Naive B cell (primary cell): ENCODE measurements around the gene TDRD9. TPM values are rescaled to one million over a fixed set of nuclear protein-coding genes. Genes with fewer than 3 reads are reported as not detected.

Experiments used
- ATAC-seq, 2 donors: fragments of 150-1000 bp; cut with Tn5 transposase; 2 replicates each; pipeline ENCODE4 v1.10.0; 2021; ENCODE audit warnings: low read depth in 2 of 2, mild to moderate bottlenecking in 2 of 2, moderate library complexity in 2 of 2
- DNase-seq: peaks from one replicate; pipeline ENCODE4 v3.0.0; 2022
- H3K27ac Mint-ChIP-seq, 6 donors: one replicate each; pipeline ENCODE4 v1.8.0; 2020 to 2022; ENCODE audit warnings: mild to moderate bottlenecking in 6 of 6, mixed read lengths in 6 of 6, moderate library complexity in 5 of 6, inconsistent platforms in 2 of 6
- H3K27me3 Mint-ChIP-seq, 3 donors: one replicate each; pipeline ENCODE4 v1.8.0; 2021 to 2022; ENCODE audit warnings: mixed read lengths in 3 of 3, mild to moderate bottlenecking in 1 of 3
- H3K36me3 Mint-ChIP-seq, 2 donors: one replicate each; pipeline ENCODE4 v1.8.0; 2020 to 2022; ENCODE audit warnings: mixed read lengths in 2 of 2, inconsistent platforms in 1 of 2, mild to moderate bottlenecking in 1 of 2
- H3K4me1 Mint-ChIP-seq, 3 donors: one replicate each; pipeline ENCODE4 v1.8.0; 2020 to 2022; ENCODE audit warnings: mixed read lengths in 3 of 3, inconsistent platforms in 1 of 3, mild to moderate bottlenecking in 1 of 3, moderate library complexity in 1 of 3
- H3K4me3 Mint-ChIP-seq, 8 donors: one replicate each; pipeline ENCODE4 v1.8.0; 2020 to 2022; ENCODE audit warnings: mild to moderate bottlenecking in 8 of 8, mixed read lengths in 8 of 8, moderate library complexity in 8 of 8, inconsistent platforms in 2 of 8
- H3K9me3 Mint-ChIP-seq, 7 donors: one replicate each; pipeline ENCODE4 v1.8.0; 2020 to 2022; ENCODE audit warnings: mixed read lengths in 7 of 7, mild to moderate bottlenecking in 5 of 7, inconsistent platforms in 2 of 7, moderate library complexity in 1 of 7
- polyA plus RNA-seq, 6 donors: library from polyadenylated mRNA; unstranded; fragments of 300-500 nt; fragmentation: Illumina TruSeq; gene quantifications; one replicate each; pipeline ENCODE4 v1.2.3, GENCODE V29; 2021; ENCODE audit warnings: low read depth in 6 of 6

The TDRD9 gene, protein sequence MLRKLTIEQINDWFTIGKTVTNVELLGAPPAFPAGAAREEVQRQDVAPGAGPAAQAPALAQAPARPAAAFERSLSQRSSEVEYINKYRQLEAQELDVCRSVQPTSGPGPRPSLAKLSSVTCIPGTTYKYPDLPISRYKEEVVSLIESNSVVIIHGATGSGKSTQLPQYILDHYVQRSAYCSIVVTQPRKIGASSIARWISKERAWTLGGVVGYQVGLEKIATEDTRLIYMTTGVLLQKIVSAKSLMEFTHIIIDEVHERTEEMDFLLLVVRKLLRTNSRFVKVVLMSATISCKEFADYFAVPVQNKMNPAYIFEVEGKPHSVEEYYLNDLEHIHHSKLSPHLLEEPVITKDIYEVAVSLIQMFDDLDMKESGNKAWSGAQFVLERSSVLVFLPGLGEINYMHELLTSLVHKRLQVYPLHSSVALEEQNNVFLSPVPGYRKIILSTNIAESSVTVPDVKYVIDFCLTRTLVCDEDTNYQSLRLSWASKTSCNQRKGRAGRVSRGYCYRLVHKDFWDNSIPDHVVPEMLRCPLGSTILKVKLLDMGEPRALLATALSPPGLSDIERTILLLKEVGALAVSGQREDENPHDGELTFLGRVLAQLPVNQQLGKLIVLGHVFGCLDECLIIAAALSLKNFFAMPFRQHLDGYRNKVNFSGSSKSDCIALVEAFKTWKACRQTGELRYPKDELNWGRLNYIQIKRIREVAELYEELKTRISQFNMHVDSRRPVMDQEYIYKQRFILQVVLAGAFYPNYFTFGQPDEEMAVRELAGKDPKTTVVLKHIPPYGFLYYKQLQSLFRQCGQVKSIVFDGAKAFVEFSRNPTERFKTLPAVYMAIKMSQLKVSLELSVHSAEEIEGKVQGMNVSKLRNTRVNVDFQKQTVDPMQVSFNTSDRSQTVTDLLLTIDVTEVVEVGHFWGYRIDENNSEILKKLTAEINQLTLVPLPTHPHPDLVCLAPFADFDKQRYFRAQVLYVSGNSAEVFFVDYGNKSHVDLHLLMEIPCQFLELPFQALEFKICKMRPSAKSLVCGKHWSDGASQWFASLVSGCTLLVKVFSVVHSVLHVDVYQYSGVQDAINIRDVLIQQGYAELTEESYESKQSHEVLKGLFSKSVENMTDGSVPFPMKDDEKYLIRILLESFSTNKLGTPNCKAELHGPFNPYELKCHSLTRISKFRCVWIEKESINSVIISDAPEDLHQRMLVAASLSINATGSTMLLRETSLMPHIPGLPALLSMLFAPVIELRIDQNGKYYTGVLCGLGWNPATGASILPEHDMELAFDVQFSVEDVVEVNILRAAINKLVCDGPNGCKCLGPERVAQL (N-terminal part only)
- polyA plus RNA-seq = 1 to 10 TPM in 1 of 6 donors, under 1 TPM in 3, not detected in 2; 0.37 to 3.8 (median 0.85) TPM

DNA sequence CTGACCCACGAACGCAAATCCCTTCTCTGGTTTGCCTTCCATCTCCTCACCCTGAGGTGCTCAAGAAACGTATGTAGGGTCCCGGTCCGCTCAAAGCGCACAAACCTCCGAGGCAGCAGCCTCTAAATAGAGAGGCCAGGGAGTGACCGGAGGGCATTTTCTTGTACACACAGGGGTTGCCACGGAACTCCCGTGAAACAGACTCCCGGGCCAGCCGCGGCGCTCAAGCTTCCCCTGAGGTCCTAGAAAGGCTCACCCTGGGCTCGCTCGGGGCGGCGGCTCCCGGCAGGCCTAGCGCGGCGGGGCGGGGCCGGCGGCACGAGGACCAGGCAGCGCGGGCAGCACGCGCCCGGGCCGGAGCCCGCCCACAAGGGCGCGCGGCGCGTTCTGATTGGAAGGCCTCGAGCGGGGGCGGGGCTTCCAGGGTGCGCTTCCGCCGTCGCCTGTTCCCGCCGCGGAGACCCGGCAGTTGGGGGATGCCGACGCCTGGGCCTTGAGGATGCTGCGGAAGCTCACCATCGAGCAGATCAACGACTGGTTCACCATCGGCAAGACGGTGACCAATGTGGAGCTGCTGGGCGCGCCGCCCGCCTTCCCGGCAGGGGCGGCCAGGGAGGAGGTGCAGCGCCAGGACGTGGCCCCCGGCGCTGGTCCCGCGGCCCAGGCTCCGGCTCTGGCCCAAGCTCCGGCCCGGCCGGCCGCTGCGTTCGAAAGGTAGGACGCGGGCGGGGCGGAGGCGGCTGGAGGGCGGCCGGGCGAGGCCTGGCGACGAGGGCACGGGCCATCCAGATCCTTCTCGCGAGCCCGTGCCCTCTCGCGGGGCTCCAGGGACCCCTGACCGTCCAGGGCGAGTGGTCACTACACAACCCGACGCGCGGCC is at the start of gene TDRD9:
TSS of gene TDRD9 (plus strand) at position 446 of the 880 bp plus-strand sequence. CDS start at position 500, 54 bp downstream.
- peak within 1 kb of the TSS in 2 of 6 donors; percentile 12 for H3K27ac Mint-ChIP-seq
- ATAC-seq = no peak
- peaks cover 0 to 2% (median 0%) of the 10 kb centered on the region in 7 donors for H3K9me3 Mint-ChIP-seq

DNA sequence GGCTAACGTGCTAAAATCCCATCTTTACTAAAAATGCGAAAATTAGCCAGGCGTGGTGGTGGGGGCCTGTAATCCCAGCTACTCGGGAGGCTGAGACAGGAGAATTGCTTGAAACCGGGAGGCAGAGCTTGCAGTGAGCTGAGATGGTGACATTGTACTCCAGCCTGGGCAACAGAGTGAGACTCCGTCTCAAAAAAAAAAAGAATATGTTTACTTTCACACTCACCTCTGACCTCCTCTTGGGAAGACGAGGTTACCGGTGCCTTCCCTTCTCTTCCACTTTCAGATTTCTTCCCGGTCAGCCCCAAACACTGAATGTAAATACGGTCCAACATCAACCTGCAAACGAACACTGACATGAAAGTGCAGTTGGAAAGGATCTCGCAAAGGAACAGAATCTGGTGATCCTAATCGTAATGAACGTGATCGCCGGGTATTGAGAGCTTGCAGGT is 49.1 kb upstream of the TDRD9 start:
- Mint-ChIP-seq H3K36me3 (no peaks in the 10 kb centered on the region), H3K4me3 (peak overlapping the region in 6 of 8 donors; percentile 23 to 77 (median 64)), H3K27me3 (peaks cover 10 to 29% (median 27%) of the 10 kb centered on the region in 3 donors), H3K27ac (no peak overlapping the region), H3K4me1 (peaks cover 7 to 28% (median 17%) of the 10 kb centered on the region in 3 donors), H3K9me3 (peaks cover 0 to 5% (median 0%) of the 10 kb centered on the region in 7 donors)
- DNase-seq (no peak), ATAC-seq (no peak)

More for the DNA sequence above, at the start of gene TDRD9:
- H3K4me3 Mint-ChIP-seq = peak within 1 kb of the TSS in 2 of 8 donors; percentile 21 to 36
- no peaks in the 10 kb centered on the region for H3K36me3 Mint-ChIP-seq
- no peaks in the 10 kb centered on the region for H3K4me1 Mint-ChIP-seq
- no peak for DNase-seq
- H3K27me3 Mint-ChIP-seq = peaks cover 5 to 20% (median 6%) of the 10 kb centered on the region in 3 donors

DNA sequence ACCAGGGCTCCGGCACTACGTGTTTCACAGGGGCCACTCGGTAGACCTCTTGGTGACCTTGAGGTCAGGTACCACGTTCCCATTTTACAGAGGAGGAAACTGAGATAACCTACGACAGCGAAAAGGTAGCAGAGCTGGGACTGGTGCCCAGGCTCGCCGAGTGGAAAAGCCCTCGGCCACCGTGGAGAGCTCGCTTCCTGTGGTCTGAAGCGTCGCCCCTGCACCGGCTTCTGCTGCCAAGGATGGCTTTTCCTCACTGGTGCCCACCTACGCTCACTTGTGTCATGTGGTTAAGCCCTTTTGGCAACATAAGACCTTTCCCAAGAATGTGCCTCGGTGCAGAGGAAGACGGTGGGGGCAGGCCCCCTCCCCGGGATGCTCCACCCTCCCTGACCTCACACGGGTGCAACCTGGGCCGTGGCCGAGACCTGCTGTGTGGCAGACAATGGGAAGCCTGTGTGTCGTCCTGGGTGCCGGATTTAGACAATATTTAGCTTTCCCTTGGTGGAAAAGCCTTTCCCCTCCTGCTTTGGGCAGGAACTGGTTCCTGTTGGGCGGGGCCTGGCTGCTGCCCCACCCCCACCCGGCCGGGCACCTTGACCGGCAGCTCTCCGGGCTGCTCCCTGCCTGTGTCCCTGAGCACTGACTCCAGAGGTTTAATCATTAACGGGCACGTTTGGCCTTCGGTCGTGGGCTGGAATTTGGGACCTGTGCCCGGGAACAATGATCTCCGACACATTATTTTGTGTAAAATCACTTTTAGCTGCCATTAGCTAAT is 48.5 kb upstream of the TDRD9 start:
- DNase-seq (no peak), ATAC-seq (no peak)
- peaks cover 10 to 29% (median 27%) of the 10 kb centered on the region in 3 donors for H3K27me3 Mint-ChIP-seq
- peaks cover 7 to 22% (median 16%) of the 10 kb centered on the region in 3 donors for H3K4me1 Mint-ChIP-seq
- no peak overlapping the region for H3K27ac Mint-ChIP-seq
- H3K36me3 Mint-ChIP-seq = no peaks in the 10 kb centered on the region
- H3K9me3 Mint-ChIP-seq = peaks cover 0 to 5% (median 0%) of the 10 kb centered on the region in 7 donors
- H3K4me3 Mint-ChIP-seq = peak overlapping the region; percentile 31 to 80 (median 67)

DNA sequence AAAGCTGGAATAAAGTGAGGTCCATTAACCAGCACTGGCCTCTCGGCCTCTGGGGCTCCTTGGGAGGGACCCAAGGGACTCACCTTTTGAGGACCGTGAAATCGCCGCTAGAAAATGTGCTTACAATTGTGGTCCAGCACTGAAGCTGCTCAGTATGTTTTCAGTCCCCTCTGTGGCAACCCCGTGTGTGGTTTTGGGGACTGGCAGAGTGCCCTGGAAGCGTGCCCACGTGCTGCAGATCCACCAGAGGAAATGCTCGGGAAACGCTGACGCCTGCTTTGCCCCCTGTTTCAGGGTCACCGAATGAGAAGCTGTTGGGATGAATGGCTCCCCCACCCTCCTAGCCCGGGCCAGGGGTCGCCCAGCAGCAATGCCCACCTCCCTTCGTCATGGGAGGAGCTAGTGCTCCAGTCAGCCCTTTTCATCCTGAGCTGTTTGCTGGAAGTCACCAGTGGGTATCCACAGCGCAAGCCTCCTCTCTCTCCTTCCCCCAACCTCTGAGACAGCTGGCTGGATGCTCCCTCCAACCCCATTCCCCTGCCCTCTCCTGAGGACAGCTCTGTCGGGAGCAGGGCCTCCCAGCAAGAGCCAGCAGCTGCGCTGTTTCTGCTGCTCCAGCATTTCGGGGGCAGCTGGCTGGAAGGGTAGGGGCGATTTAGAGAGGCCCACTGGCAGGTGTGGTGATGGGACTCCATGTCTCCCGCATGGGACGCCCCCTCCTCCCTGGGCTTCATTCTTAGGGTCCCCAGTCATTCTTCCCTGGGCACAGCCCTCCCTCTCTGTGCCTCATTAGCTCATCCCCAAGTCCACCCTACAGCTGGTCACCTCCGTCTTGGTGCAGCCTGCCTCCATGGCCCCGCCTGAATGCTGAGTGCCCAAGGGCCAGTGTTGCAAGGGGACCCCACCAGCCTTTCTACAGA is 47.6 kb upstream of the TDRD9 start:
- Mint-ChIP-seq H3K4me3 (peak overlapping the region; percentile 35 to 80 (median 61)), H3K27ac (no peak overlapping the region), H3K27me3 (peaks cover 10 to 29% (median 27%) of the 10 kb centered on the region in 3 donors), H3K4me1 (peaks cover 7 to 19% (median 9%) of the 10 kb centered on the region in 3 donors), H3K36me3 (no peaks in the 10 kb centered on the region), H3K9me3 (peaks cover 0 to 2% (median 0%) of the 10 kb centered on the region in 7 donors)
- DNase-seq = no peak
- no peak for ATAC-seq

DNA sequence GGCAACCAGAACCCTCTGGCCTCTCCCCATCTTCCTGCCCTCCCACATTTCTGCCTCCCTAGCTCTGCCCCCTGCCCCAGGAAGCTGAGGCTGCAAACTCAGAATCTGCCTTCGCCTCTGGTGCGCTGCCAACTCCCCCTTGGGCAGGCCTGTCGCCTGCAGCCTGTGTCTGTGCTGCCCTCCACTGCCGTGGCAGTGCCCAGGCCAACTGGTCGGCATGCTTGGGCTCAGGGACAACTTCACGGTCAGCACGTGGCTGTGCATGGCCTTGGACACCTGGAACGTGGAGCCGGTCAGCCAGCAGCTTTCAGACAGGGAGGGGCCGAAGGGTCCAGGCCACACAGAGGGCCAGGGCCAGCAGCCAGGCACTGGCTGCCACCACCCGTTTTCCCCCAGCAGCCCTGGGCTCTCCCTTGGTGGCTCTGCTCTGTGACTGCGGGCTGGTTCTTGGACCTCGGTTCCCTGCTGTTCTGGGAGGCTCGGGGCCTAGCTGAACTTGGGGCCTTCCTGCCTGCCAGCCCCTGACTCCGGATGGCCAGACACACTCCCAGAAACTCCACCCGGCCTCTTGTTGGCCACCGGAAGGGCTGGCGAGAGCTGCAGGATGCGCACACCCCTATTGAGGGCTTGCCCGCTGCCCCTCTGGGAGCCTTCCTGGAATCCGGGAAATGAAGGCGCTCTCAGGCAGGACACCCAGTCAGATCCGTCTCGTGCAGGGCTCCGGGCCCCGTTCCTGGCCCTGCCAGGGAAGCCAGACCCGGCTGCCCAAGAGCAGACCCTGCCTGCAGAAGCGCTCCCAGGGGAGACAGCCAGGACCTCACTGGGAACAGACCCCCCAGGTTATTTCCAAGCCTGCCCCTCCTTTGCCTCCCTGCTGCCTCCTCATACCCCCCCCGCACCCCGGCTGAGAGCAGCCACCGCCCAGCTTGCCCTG is 46.7 kb upstream of the TDRD9 start:
- peaks cover 0 to 2% (median 0%) of the 10 kb centered on the region in 7 donors for H3K9me3 Mint-ChIP-seq
- peak overlapping the region in 4 of 8 donors; percentile 35 to 58 (median 52) for H3K4me3 Mint-ChIP-seq
- no peak overlapping the region for H3K27ac Mint-ChIP-seq

DNA sequence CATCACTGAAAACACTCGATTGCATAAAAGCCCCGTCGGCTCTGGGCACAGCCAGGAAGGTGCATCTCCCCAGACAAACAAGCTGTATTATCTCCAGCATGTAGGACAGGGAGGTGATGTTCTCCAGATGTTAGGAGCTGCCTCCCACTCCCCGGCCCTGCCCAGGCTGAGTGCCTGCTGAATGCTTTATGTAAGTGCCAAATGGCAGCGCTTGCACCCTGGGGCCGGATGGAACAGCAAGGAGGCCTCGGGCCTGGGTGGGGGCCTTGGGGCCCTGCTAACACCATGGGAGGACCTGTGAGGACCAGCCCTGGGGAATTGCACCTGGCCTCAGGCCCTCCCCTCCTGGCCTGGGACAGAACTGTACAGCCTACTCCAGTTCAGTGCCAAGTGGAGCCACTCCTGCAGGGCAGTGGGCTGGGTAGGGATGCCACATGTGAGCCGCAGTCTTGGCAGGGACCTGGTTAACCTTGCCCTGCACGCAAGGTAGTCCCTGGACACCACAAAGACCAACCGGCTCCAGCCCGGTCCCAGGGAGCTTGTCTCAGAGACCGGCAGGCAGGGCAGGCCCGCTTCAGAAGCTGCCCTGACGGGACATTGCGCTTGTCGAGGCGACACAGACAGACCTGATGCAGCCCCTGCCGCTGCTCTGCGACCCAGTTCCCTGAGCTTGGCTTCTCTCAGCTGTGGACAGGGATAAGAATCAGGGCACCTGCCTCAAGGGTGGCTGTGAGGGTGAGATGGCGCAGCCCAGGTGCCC is 45.6 kb upstream of the TDRD9 start:
- DNase-seq (no peak), ATAC-seq (no peak)
- no peaks in the 10 kb centered on the region for H3K36me3 Mint-ChIP-seq
- peaks cover 10 to 29% (median 27%) of the 10 kb centered on the region in 3 donors for H3K27me3 Mint-ChIP-seq
- no peak overlapping the region for H3K4me3 Mint-ChIP-seq
- H3K4me1 Mint-ChIP-seq = peaks cover 7 to 12% (median 9%) of the 10 kb centered on the region in 3 donors
- no peak overlapping the region for H3K27ac Mint-ChIP-seq
- H3K9me3 Mint-ChIP-seq = no peaks in the 10 kb centered on the region

More for the DNA sequence above, 46.7 kb upstream of the TDRD9 start:
- Mint-ChIP-seq H3K36me3 (no peaks in the 10 kb centered on the region), H3K27me3 (peaks cover 10 to 29% (median 27%) of the 10 kb centered on the region in 3 donors), H3K4me1 (peaks cover 7 to 19% (median 9%) of the 10 kb centered on the region in 3 donors)
- DNase-seq (no peak), ATAC-seq (no peak)

DNA sequence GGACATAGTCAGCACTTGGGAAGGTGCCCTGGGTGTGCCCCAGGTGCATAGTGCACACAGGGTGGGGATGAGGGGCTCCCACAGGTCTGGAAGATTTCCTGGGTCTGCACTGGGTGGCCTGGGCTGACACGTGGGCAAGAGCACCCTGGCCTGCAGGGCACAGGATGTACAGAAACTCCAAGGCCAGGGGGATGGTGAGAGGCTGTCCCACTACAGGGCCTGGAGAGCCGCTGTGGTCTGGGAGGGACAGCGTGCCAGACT is 45.1 kb upstream of the TDRD9 start:
- Mint-ChIP-seq H3K9me3 (no peaks in the 10 kb centered on the region), H3K27ac (no peak overlapping the region), H3K4me1 (peaks cover 7 to 12% (median 9%) of the 10 kb centered on the region in 3 donors), H3K36me3 (no peaks in the 10 kb centered on the region), H3K27me3 (peaks cover 10 to 29% (median 27%) of the 10 kb centered on the region in 3 donors), H3K4me3 (no peak overlapping the region)
- ATAC-seq (no peak), DNase-seq (no peak)

DNA sequence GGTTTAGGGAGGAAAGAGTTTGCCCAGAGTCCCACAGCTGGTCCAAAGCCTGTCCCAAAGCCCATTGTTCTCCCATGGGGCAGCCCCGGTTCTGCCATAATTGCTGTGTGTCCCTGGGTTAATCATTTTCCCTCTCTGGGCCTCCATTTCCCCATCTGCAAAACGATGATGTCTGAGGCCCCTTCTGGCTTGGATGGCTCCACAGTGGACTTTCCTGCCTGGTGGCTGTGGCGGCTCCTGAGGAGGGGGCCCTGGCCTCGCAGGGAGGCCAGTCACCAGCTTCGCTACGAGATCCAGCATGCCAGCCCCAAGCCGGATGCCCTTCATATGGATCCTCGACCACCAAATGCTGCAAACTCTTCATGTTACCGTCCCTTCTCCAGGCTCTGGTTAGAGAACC is 43.4 kb upstream of the TDRD9 start:
- Mint-ChIP-seq H3K4me1 (peaks cover 3 to 11% (median 9%) of the 10 kb centered on the region in 3 donors), H3K9me3 (no peaks in the 10 kb centered on the region), H3K4me3 (no peak overlapping the region), H3K27ac (no peak overlapping the region), H3K27me3 (peaks cover 10 to 29% (median 27%) of the 10 kb centered on the region in 3 donors), H3K36me3 (no peaks in the 10 kb centered on the region)
- ATAC-seq = no peak
- DNase-seq = no peak

DNA sequence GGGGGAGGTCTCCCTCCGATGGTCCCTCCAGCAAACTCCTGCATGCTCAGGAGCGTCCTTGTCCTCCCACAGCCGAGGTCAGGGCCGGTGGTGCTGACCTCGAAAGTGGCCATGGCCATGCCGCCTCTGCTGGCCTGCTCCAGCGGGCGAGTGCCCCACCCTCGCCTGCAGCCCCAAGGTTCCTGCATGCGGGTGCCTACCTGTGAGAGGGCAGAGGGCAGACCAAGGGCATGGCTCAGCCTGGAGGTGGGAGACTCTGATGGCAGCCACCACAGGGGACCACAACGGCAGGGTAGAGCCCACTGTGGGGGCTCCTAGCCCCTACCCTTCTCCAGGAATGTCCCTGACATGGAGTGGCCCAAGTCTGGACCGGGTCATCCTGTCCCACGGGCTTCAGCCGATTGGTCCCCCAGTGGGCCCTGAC is 42.7 kb upstream of the TDRD9 start:
- peaks cover 10 to 24% (median 23%) of the 10 kb centered on the region in 3 donors for H3K27me3 Mint-ChIP-seq
- no peaks in the 10 kb centered on the region for H3K9me3 Mint-ChIP-seq
- no peak overlapping the region for H3K27ac Mint-ChIP-seq
- ATAC-seq = no peak
- no peaks in the 10 kb centered on the region for H3K36me3 Mint-ChIP-seq
- DNase-seq = no peak
- no peak overlapping the region for H3K4me3 Mint-ChIP-seq
- H3K4me1 Mint-ChIP-seq = peaks cover 0 to 7% (median 5%) of the 10 kb centered on the region in 3 donors
